OCI-LY3 (cell line): Measurements from ENCODE around the gene SPP2.

Source experiments
- CTCF ChIP-seq: fragments of 200-600, 300-600 bp; sonication (generic); IDR thresholded peaks from 2 replicates; pipeline ENCODE4 v1.5.1; 2014; ENCODE audit warnings: antibody characterized with exemption, low read length, low read depth
- EZH2phosphoT487 ChIP-seq: fragments of 200-600 bp; shearing (Covaris generic); IDR thresholded peaks from 2 replicates; pipeline ENCODE4 v1.6.1; 2018; ENCODE audit warnings: antibody characterized with exemption, mixed run types, low read depth

GRCh38 chr2:234044157-234044556 is 6.3 kb upstream of the SPP2 start:
- TF ChIP-seq CTCF (no peak), EZH2phosphoT487 (no peak)
